ENCODE data around the gene GCGR. TPM values are rescaled to one million over a fixed set of nuclear protein-coding genes. Genes with fewer than 3 reads are reported as not detected.

GCGR gene
- total RNA-seq, 1 experiment from 2014 or later: 0.07 TPM

GRCh38 chr17:81808778-81809555 lies 5.0 kb downstream of the GCGR start:
- H3K36me3 ChIP-seq (replicated peaks; ENCODE audit: control insufficient read depth, insufficient read depth, low read length): no peaks in the 10 kb centered on the region
- peak; percentile 72 for DNase-seq
- no peak overlapping the region for H3K4me3 ChIP-seq (ENCODE audit: insufficient read depth, low read depth, low read length)
- H3K27me3 ChIP-seq (ENCODE audit: control insufficient read depth, insufficient read depth, low read length): peaks cover 28% of the 10 kb centered on the region

- DNase-seq: peak; percentile 48
- no peaks in the 10 kb centered on the region for H3K36me3 ChIP-seq (replicated peaks; ENCODE audit: control insufficient read depth, insufficient read depth, low read length)
- H3K27me3 ChIP-seq (ENCODE audit: control insufficient read depth, insufficient read depth, low read length): peaks cover 22% of the 10 kb centered on the region
- H3K4me3 ChIP-seq (ENCODE audit: insufficient read depth, low read depth, low read length): no peak overlapping the region
Observed at GRCh38 chr17:81809556-81809998, 5.6 kb downstream of the GCGR start.

- DNase-seq: no peak
- Histone ChIP-seq H3K36me3 (replicated peaks; ENCODE audit: control insufficient read depth, insufficient read depth, low read length) (no peaks in the 10 kb centered on the region), H3K27me3 (ENCODE audit: control insufficient read depth, insufficient read depth, low read length) (peaks cover 15% of the 10 kb centered on the region), H3K4me3 (ENCODE audit: insufficient read depth, low read depth, low read length) (no peak overlapping the region)
Observed at GRCh38 chr17:81810476-81810875, 6.5 kb downstream of the GCGR start.

GRCh38 chr17:81810892-81811704 lies 7.1 kb downstream of the GCGR start:
- peak; percentile 62 for DNase-seq
- no peak overlapping the region for H3K4me3 ChIP-seq (ENCODE audit: insufficient read depth, low read depth, low read length)
- peaks cover 9% of the 10 kb centered on the region for H3K27me3 ChIP-seq (ENCODE audit: control insufficient read depth, insufficient read depth, low read length)

GRCh38 chr17:81811705-81812570 lies 8.0 kb downstream of the GCGR start:
- Histone ChIP-seq H3K36me3 (replicated peaks; ENCODE audit: control insufficient read depth, insufficient read depth, low read length) (no peaks in the 10 kb centered on the region), H3K27me3 (ENCODE audit: control insufficient read depth, insufficient read depth, low read length) (peaks cover 3% of the 10 kb centered on the region; the same call in 1 of the 2 replicates), H3K4me3 (ENCODE audit: insufficient read depth, low read depth, low read length) (no peak overlapping the region)
- DNase-seq: peak; percentile 62

More at GRCh38 chr17:81810892-81811704, 7.1 kb downstream of the GCGR start:
- H3K36me3 ChIP-seq (replicated peaks; ENCODE audit: control insufficient read depth, insufficient read depth, low read length): no peaks in the 10 kb centered on the region

GRCh38 chr17:81812571-81813370 lies 8.8 kb downstream of the GCGR start:
- no peaks in the 10 kb centered on the region for H3K36me3 ChIP-seq (replicated peaks; ENCODE audit: control insufficient read depth, insufficient read depth, low read length)
- DNase-seq: peak; percentile 67
- no peak overlapping the region for H3K4me3 ChIP-seq (ENCODE audit: insufficient read depth, low read depth, low read length)
- H3K27me3 ChIP-seq (ENCODE audit: control insufficient read depth, insufficient read depth, low read length): no peaks in the 10 kb centered on the region

- Histone ChIP-seq H3K36me3 (replicated peaks; ENCODE audit: control insufficient read depth, insufficient read depth, low read length) (no peaks in the 10 kb centered on the region), H3K27me3 (ENCODE audit: control insufficient read depth, insufficient read depth, low read length) (no peaks in the 10 kb centered on the region), H3K4me3 (ENCODE audit: insufficient read depth, low read depth, low read length) (no peak overlapping the region)
- no peak for DNase-seq
Observed at GRCh38 chr17:81813371-81813684, 9.4 kb downstream of the GCGR start.

GRCh38 chr17:81813861-81814683 lies 10.1 kb downstream of the GCGR start:
- no peaks in the 10 kb centered on the region for H3K36me3 ChIP-seq (replicated peaks; ENCODE audit: control insufficient read depth, insufficient read depth, low read length)
- DNase-seq: peak; percentile 66
- no peaks in the 10 kb centered on the region for H3K27me3 ChIP-seq (ENCODE audit: control insufficient read depth, insufficient read depth, low read length)
- H3K4me3 ChIP-seq (ENCODE audit: insufficient read depth, low read depth, low read length): no peak overlapping the region

- Histone ChIP-seq H3K27me3 (ENCODE audit: control insufficient read depth, insufficient read depth, low read length) (no peaks in the 10 kb centered on the region), H3K4me3 (ENCODE audit: insufficient read depth, low read depth, low read length) (no peak overlapping the region), H3K36me3 (replicated peaks; ENCODE audit: control insufficient read depth, insufficient read depth, low read length) (no peaks in the 10 kb centered on the region)
- DNase-seq: peak; percentile 75
Observed at GRCh38 chr17:81814748-81815645, 11.0 kb downstream of the GCGR start.

GRCh38 chr17:81815646-81815986 lies 11.7 kb downstream of the GCGR start:
- DNase-seq: no peak
- H3K4me3 ChIP-seq (ENCODE audit: insufficient read depth, low read depth, low read length): no peak overlapping the region
- H3K27me3 ChIP-seq (ENCODE audit: control insufficient read depth, insufficient read depth, low read length): no peaks in the 10 kb centered on the region
- H3K36me3 ChIP-seq (replicated peaks; ENCODE audit: control insufficient read depth, insufficient read depth, low read length): no peaks in the 10 kb centered on the region

- no peaks in the 10 kb centered on the region for H3K36me3 ChIP-seq (replicated peaks; ENCODE audit: control insufficient read depth, insufficient read depth, low read length)
- DNase-seq: no peak
- H3K27me3 ChIP-seq (ENCODE audit: control insufficient read depth, insufficient read depth, low read length): no peaks in the 10 kb centered on the region
- no peak overlapping the region for H3K4me3 ChIP-seq (ENCODE audit: insufficient read depth, low read depth, low read length)
Observed at GRCh38 chr17:81817758-81818147, 13.8 kb downstream of the GCGR start.

GRCh38 chr17:81819708-81820107 lies 15.8 kb downstream of the GCGR start:
- Histone ChIP-seq H3K4me3 (ENCODE audit: insufficient read depth, low read depth, low read length) (no peak overlapping the region), H3K27me3 (ENCODE audit: control insufficient read depth, insufficient read depth, low read length) (no peaks in the 10 kb centered on the region), H3K36me3 (replicated peaks; ENCODE audit: control insufficient read depth, insufficient read depth, low read length) (no peaks in the 10 kb centered on the region)
- peak; percentile 85 for DNase-seq
